Measurements from ENCODE around the gene POLRMT. TPM values are rescaled to one million over a fixed set of nuclear protein-coding genes. Genes with fewer than 3 reads are reported as not detected.

Gene POLRMT
- polyA plus RNA-seq, 1 donor (not counting 4 experiments of a cell fraction or from before 2014, with no cell fraction given) = 33.3 TPM

GRCh38 chr19:646779-647565 is 13.6 kb upstream of the POLRMT start:
- FAIRE-seq (no peak), DNase-seq (ENCODE audit: low read depth, low spot score) (no peak)
- H3K79me2 ChIP-seq (ENCODE audit: control insufficient read depth, insufficient read depth, low read length) = peaks cover 20% of the 10 kb centered on the region
- H3K4me1 ChIP-seq (ENCODE audit: control insufficient read depth, extremely low read depth, insufficient read depth, low read length) = peaks cover under 1% of the 10 kb centered on the region
- H2AFZ ChIP-seq (ENCODE audit: control insufficient read depth, low read length) = no peak overlapping the region
- H3K27ac ChIP-seq (ENCODE audit: control insufficient read depth, insufficient read depth, low read length) = no peak overlapping the region
- H3K36me3 ChIP-seq (ENCODE audit: control insufficient read depth in 2 of 2, extremely low read depth in 1 of 2, insufficient read depth in 2 of 2, low read length in 2 of 2) = peaks cover 12 to 24% of the 10 kb centered on the region in 2 experiments
- peaks cover 6% of the 10 kb centered on the region for H4K20me1 ChIP-seq (ENCODE audit: control insufficient read depth, extremely low read depth, insufficient read depth, low read length)
- H3K27me3 ChIP-seq (ENCODE audit: control insufficient read depth, extremely low read depth, insufficient read depth, low read length) = no peaks in the 10 kb centered on the region
- H3K4me3 ChIP-seq (ENCODE audit: control insufficient read depth in 2 of 3, extremely low read depth in 1 of 3, insufficient read depth in 2 of 3, low read depth in 1 of 3, low read length in 3 of 3) = no peak overlapping the region
- no peak overlapping the region for H3K4me2 ChIP-seq (ENCODE audit: control insufficient read depth, extremely low read depth, insufficient read depth, low read depth, low read length)
- dilution Hi-C loops (cut with MboI; ENCODE audit: extremely low pct_ligation_motif_present, low sequenced_read_pairs) = no loop called here
- H3K9me1 ChIP-seq (ENCODE audit: control insufficient read depth, extremely low read depth, insufficient read depth, low read length) = no peaks in the 10 kb centered on the region
- TF ChIP-seq EZH2 (IDR thresholded peaks at IDR 0.05; ENCODE audit: low read length) (no peak), CTCF (optimal IDR thresholded peaks at IDR 0.05 in 1 of 3, IDR thresholded peaks at IDR 0.05 in 1 of 3, conservative IDR thresholded peaks at IDR 0.05 in 1 of 3; ENCODE audit: extremely low read depth in 1 of 3, insufficient read depth in 2 of 3, low read length in 3 of 3) (no peak)
- H3K9me3 ChIP-seq (ENCODE audit: control insufficient read depth, low read depth, low read length) = no peaks in the 10 kb centered on the region
- H3K9ac ChIP-seq (ENCODE audit: control insufficient read depth, extremely low read depth, insufficient read depth, low read length) = no peak overlapping the region

- no peaks in the 10 kb centered on the region for H3K9me3 ChIP-seq (ENCODE audit: control insufficient read depth, low read depth, low read length)
- H3K9me1 ChIP-seq (ENCODE audit: control insufficient read depth, extremely low read depth, insufficient read depth, low read length) = no peaks in the 10 kb centered on the region
- H3K27me3 ChIP-seq (ENCODE audit: control insufficient read depth, extremely low read depth, insufficient read depth, low read length) = no peaks in the 10 kb centered on the region
- H3K4me3 ChIP-seq (ENCODE audit: control insufficient read depth in 2 of 3, extremely low read depth in 1 of 3, insufficient read depth in 2 of 3, low read depth in 1 of 3, low read length in 3 of 3) = no peak overlapping the region
- peaks cover 4% of the 10 kb centered on the region for H3K4me1 ChIP-seq (ENCODE audit: control insufficient read depth, extremely low read depth, insufficient read depth, low read length)
- no peak for DNase-seq (ENCODE audit: low read depth, low spot score)
- FAIRE-seq = no peak
- dilution Hi-C loops (cut with MboI; ENCODE audit: extremely low pct_ligation_motif_present, low sequenced_read_pairs) = no loop called here
- H3K9ac ChIP-seq (ENCODE audit: control insufficient read depth, extremely low read depth, insufficient read depth, low read length) = no peak overlapping the region
- peaks cover 9 to 20% of the 10 kb centered on the region in 2 experiments for H3K36me3 ChIP-seq (ENCODE audit: control insufficient read depth in 2 of 2, extremely low read depth in 1 of 2, insufficient read depth in 2 of 2, low read length in 2 of 2)
- H2AFZ ChIP-seq (ENCODE audit: control insufficient read depth, low read length) = no peak overlapping the region
- H4K20me1 ChIP-seq (ENCODE audit: control insufficient read depth, extremely low read depth, insufficient read depth, low read length) = peaks cover 6% of the 10 kb centered on the region
- peaks cover 12% of the 10 kb centered on the region for H3K79me2 ChIP-seq (ENCODE audit: control insufficient read depth, insufficient read depth, low read length)
- no peak overlapping the region for H3K4me2 ChIP-seq (ENCODE audit: control insufficient read depth, extremely low read depth, insufficient read depth, low read depth, low read length)
- H3K27ac ChIP-seq (ENCODE audit: control insufficient read depth, insufficient read depth, low read length) = no peak overlapping the region
- TF ChIP-seq EZH2 (IDR thresholded peaks at IDR 0.05; ENCODE audit: low read length) = no peak
Observed at GRCh38 chr19:645912-646778, 12.8 kb upstream of the POLRMT start.
